HG03571 (cell line): Measurements from ENCODE around the gene ARL10.
A peak's percentile ranks its signal among the peaks of the same experiment; 100 is the strongest.

Experiments
- ATAC-seq: cut with Tn5 transposase; IDR thresholded peaks from one replicate; pipeline ENCODE4 v1.9.1; 2021; ENCODE audit not compliant: unreplicated experiment

The ARL10 gene

GRCh38 chr5:176410486-176411180 is 45.3 kb downstream of the ARL10 start:
- no peak for ATAC-seq

GRCh38 chr5:176412517-176413254 is 47.4 kb downstream of the ARL10 start:
- ATAC-seq, result no peak

- no peak for ATAC-seq
Observed at GRCh38 chr5:176413255-176413565, 47.9 kb downstream of the ARL10 start.

- ATAC-seq, result no peak
Observed at GRCh38 chr5:176413709-176414191, 48.5 kb downstream of the ARL10 start.

GRCh38 chr5:176414704-176415103 is 49.4 kb downstream of the ARL10 start:
- ATAC-seq, result no peak

- ATAC-seq, result no peak
Observed at GRCh38 chr5:176415240-176415951, 50.1 kb downstream of the ARL10 start.

- ATAC-seq, result peak; percentile 93
Observed at GRCh38 chr5:176415952-176416924, 51.0 kb downstream of the ARL10 start, which contains the start of gene CLTB. Gene CLTB, minus strand, starts transcription at chr5:176416539. Its CDS starts 176 bp downstream, at chr5:176416363.

- no peak for ATAC-seq
Observed at GRCh38 chr5:176416965-176417364, 51.7 kb downstream of the ARL10 start.

GRCh38 chr5:176418251-176418650 is 53.0 kb downstream of the ARL10 start:
- ATAC-seq, result no peak

- no peak for ATAC-seq
Observed at GRCh38 chr5:176420086-176420485, 54.8 kb downstream of the ARL10 start.

- ATAC-seq, result no peak
Observed at GRCh38 chr5:176420972-176421544, 55.8 kb downstream of the ARL10 start.

- no peak for ATAC-seq
Observed at GRCh38 chr5:176424181-176424580, 58.9 kb downstream of the ARL10 start.

- ATAC-seq, result no peak
Observed at GRCh38 chr5:176425138-176425537, 59.9 kb downstream of the ARL10 start.

- no peak for ATAC-seq
Observed at GRCh38 chr5:176425791-176426190, 60.5 kb downstream of the ARL10 start.

- no peak for ATAC-seq
Observed at GRCh38 chr5:176426876-176427275, 61.6 kb downstream of the ARL10 start.

- no peak for ATAC-seq
Observed at GRCh38 chr5:176427971-176428370, 62.7 kb downstream of the ARL10 start.

- no peak for ATAC-seq
Observed at GRCh38 chr5:176429972-176430371, 64.7 kb downstream of the ARL10 start.
